ENCODE data around the gene SLC39A5. TPM values are rescaled to one million over a fixed set of nuclear protein-coding genes. Genes with fewer than 3 reads are reported as not detected.

The SLC39A5 gene
- total RNA-seq, 4 donors from 2014 or later = 1.5 TPM; not detected in 3

GRCh38 chr12:56252649-56253048 is 22.8 kb downstream of the SLC39A5 start:
- H3K9me3 ChIP-seq = no peaks in the 10 kb centered on the region
- no peaks in the 10 kb centered on the region for H3K27me3 ChIP-seq
- no peak for DNase-seq (ENCODE audit: low spot score in 2 of 2)
- H3K4me1 ChIP-seq = peaks cover 0 to 21% (median 14%) of the 10 kb centered on the region in 4 donors
- 92% methylated on average over 3 of the region's 3 CpGs for WGBS, 2 donors
- no peak overlapping the region for H3K4me3 ChIP-seq
- H3K36me3 ChIP-seq = peaks cover 3 to 89% (median 59%) of the 10 kb centered on the region in 3 donors
- no peak for TF ChIP-seq POLR2A (IDR thresholded peaks at IDR 0.05)
- TF ChIP-seq EP300 (IDR thresholded peaks at IDR 0.05) = no peak
- TF ChIP-seq CTCF (IDR thresholded peaks at IDR 0.05) = no peak
- no peak overlapping the region for H3K27ac ChIP-seq

- peaks cover 0 to 22% (median 14%) of the 10 kb centered on the region in 4 donors for H3K4me1 ChIP-seq
- H3K36me3 ChIP-seq = peaks cover 3 to 85% (median 55%) of the 10 kb centered on the region in 3 donors
- 96 to 97% methylated on average over 11 of the region's 11 CpGs for WGBS, 2 donors
- DNase-seq (ENCODE audit: low spot score in 2 of 2) = no peak
- no peaks in the 10 kb centered on the region for H3K27me3 ChIP-seq
- H3K27ac ChIP-seq = no peak overlapping the region
- TF ChIP-seq POLR2A (IDR thresholded peaks at IDR 0.05) = no peak
- TF ChIP-seq CTCF (IDR thresholded peaks at IDR 0.05) = no peak
- TF ChIP-seq EP300 (IDR thresholded peaks at IDR 0.05) = no peak
- no peak overlapping the region for H3K4me3 ChIP-seq
- H3K9me3 ChIP-seq = no peaks in the 10 kb centered on the region
These were observed 23.2 kb downstream of the SLC39A5 start for GRCh38 chr12:56253091-56253490.

GRCh38 chr12:56255671-56256070 is 25.8 kb downstream of the SLC39A5 start:
- H3K9me3 ChIP-seq = no peaks in the 10 kb centered on the region
- no peaks in the 10 kb centered on the region for H3K27me3 ChIP-seq
- WGBS, 2 donors = 83 to 88% methylated on average over 7 of the region's 7 CpGs
- H3K4me1 ChIP-seq = peaks cover 0 to 30% (median 21%) of the 10 kb centered on the region in 4 donors
- H3K27ac ChIP-seq = no peak overlapping the region
- peaks cover 3 to 59% (median 43%) of the 10 kb centered on the region in 3 donors for H3K36me3 ChIP-seq
- DNase-seq (ENCODE audit: low spot score in 2 of 2) = no peak
- no peak for TF ChIP-seq EP300 (IDR thresholded peaks at IDR 0.05)
- no peak for TF ChIP-seq CTCF (IDR thresholded peaks at IDR 0.05)
- TF ChIP-seq POLR2A (IDR thresholded peaks at IDR 0.05) = no peak
- H3K4me3 ChIP-seq = no peak overlapping the region

GRCh38 chr12:56256326-56256960 is 26.6 kb downstream of the SLC39A5 start:
- H3K9me3 ChIP-seq = no peaks in the 10 kb centered on the region
- TF ChIP-seq CTCF (IDR thresholded peaks at IDR 0.05) (no peak), POLR2A (IDR thresholded peaks at IDR 0.05) (no peak), EP300 (IDR thresholded peaks at IDR 0.05) (no peak)
- H3K4me1 ChIP-seq = peaks cover 0 to 30% (median 21%) of the 10 kb centered on the region in 4 donors
- peak overlapping the region in 3 of 4 donors; percentile 27 to 93 (median 93) for H3K27ac ChIP-seq
- H3K4me3 ChIP-seq = peak overlapping the region in 1 of 4 donors; percentile 98
- H3K36me3 ChIP-seq = peaks cover 3 to 51% (median 38%) of the 10 kb centered on the region in 3 donors
- WGBS, 2 donors = 25 to 29% methylated on average over 4 of the region's 4 CpGs
- no peaks in the 10 kb centered on the region for H3K27me3 ChIP-seq
- no peak for DNase-seq (ENCODE audit: low spot score in 2 of 2)

- H3K9me3 ChIP-seq = no peaks in the 10 kb centered on the region
- peaks cover 0 to 30% (median 21%) of the 10 kb centered on the region in 4 donors for H3K4me1 ChIP-seq
- peak overlapping the region in 3 of 4 donors; percentile 91 to 93 (median 93) for H3K27ac ChIP-seq
- H3K4me3 ChIP-seq = peak overlapping the region; percentile 69 to 98 (median 83)
- peaks cover 3 to 45% (median 33%) of the 10 kb centered on the region in 3 donors for H3K36me3 ChIP-seq
- no peak for TF ChIP-seq CTCF (IDR thresholded peaks at IDR 0.05)
- no peak for DNase-seq (ENCODE audit: low spot score in 2 of 2)
- WGBS, 2 donors = 41 to 47% methylated on average over 8 of the region's 8 CpGs
- no peaks in the 10 kb centered on the region for H3K27me3 ChIP-seq
These were observed 27.2 kb downstream of the SLC39A5 start for GRCh38 chr12:56257071-56257470.
